Adrenal gland (tissue), 5 donors: ENCODE measurements around the gene MED14.

Source experiments
- POLR2A ChIP-seq, 2 donors: fragments of 450-650 bp; IDR thresholded peaks; one replicate each; pipeline ENCODE4 v1.6.1; 2017; ENCODE audit warnings: antibody characterized with exemption in 2 of 2, mild to moderate bottlenecking in 2 of 2, moderate library complexity in 1 of 2
- TF ChIP-seq, protein P1 (sequence below), 6 experiments: fragments of 450-650 bp in 4 of 6; fragments of 200-600 bp in 2 of 6; sonication (generic) in 1 of 6; IDR thresholded peaks; 1 replicate in 5 of 6; 2 replicates in 1 of 6; pipeline versions ENCODE4 v1.5.1 to v1.8.0; 2016 to 2021; ENCODE audit warnings: antibody characterized with exemption in 6 of 6, mild to moderate bottlenecking in 2 of 6, moderate library complexity in 1 of 6
- donor health status: DM: no; HTN: no; CAD: no.

DNA sequence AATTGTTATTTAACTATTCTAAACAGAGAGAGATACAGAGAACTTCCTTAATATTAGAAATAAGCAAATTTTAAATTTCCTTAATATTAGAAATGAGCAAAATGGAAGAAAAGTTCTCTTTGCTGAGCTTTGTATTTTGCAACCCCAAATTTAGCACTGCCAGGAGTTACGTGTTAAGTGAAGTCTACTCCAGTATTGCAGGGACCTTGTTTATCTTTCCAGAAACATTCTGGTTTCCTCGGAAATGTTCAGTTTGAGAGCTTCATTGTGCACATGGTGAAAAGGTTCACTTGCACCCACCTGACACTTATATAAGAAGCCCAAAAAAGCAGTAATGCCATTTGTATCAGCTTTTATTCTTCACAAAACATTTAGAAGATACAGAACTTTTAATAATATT is 81.8 kb downstream of the MED14 start:
- TF ChIP-seq POLR2A (IDR thresholded peaks at IDR 0.05): no peak
- TF ChIP-seq, protein P1, sequence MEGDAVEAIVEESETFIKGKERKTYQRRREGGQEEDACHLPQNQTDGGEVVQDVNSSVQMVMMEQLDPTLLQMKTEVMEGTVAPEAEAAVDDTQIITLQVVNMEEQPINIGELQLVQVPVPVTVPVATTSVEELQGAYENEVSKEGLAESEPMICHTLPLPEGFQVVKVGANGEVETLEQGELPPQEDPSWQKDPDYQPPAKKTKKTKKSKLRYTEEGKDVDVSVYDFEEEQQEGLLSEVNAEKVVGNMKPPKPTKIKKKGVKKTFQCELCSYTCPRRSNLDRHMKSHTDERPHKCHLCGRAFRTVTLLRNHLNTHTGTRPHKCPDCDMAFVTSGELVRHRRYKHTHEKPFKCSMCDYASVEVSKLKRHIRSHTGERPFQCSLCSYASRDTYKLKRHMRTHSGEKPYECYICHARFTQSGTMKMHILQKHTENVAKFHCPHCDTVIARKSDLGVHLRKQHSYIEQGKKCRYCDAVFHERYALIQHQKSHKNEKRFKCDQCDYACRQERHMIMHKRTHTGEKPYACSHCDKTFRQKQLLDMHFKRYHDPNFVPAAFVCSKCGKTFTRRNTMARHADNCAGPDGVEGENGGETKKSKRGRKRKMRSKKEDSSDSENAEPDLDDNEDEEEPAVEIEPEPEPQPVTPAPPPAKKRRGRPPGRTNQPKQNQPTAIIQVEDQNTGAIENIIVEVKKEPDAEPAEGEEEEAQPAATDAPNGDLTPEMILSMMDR (IDR thresholded peaks at IDR 0.05): no peak
